A549 (cell line): ENCODE results near the gene PITPNM2. TPM values are rescaled to one million over a fixed set of nuclear protein-coding genes. Genes with fewer than 3 reads are reported as not detected.

Experiments
- ATAC-seq, 2 experiments: fragments of 200-7000 bp in 1 of 2; fragments of >200 bp in 1 of 2; cut with Nextera tagmentation in 1 of 2; cut with Tn5 transposase in 1 of 2; 3 replicates each; pipeline versions ENCODE4 v1.8.0 to v1.9.1; 2018 to 2020; ENCODE audit warnings: mild to moderate bottlenecking in 1 of 2, moderate library complexity in 1 of 2
- CTCF ChIA-PET: fragments of 300-600 bp; sonication (Branson Sonifier 250); formaldehyde crosslinking; extraction: SDS; loops from one replicate; lab custom pipeline; 2021; ENCODE audit warnings: antibody characterized with exemption, inconsistent platforms; lab: Yijun Ruan, JAX
- POLR2A ChIA-PET: fragments of 350-600 bp; formaldehyde crosslinking; extraction: SDS; loops from one replicate; lab custom pipeline; 2021; ENCODE audit warnings: antibody characterized with exemption, inconsistent platforms; lab: Yijun Ruan, JAX
- DNase-seq, 2 experiments: peaks; one replicate each; pipeline versions ENCODE4 v3.0.0 to v3.0.0-alpha.2; 2011 to 2016; ENCODE audit warnings: low read depth in 1 of 2, low spot score in 1 of 2
- FAIRE-seq: peaks from 2 replicates; lab custom pipeline; 2011; peaks lifted over from hg19 to GRCh38; lab: Jason Lieb, UNC
- H3K27ac ChIP-seq, 2 experiments: fragments of >200 bp; sonication (Bioruptor Twin); formaldehyde crosslinking; 3 replicates each; pipeline ENCODE4 v1.5.1; 2016 to 2017
- H3K4me1 ChIP-seq: fragments of >200 bp; sonication (Bioruptor Twin); formaldehyde crosslinking; 3 replicates; pipeline ENCODE4 v1.6.1; 2016
- H3K4me2 ChIP-seq: fragments of >200 bp; sonication (Bioruptor Twin); formaldehyde crosslinking; 3 replicates; pipeline ENCODE4 v1.6.1; 2016
- H3K4me3 ChIP-seq: fragments of >200 bp; sonication (Bioruptor Twin); formaldehyde crosslinking; 3 replicates; pipeline ENCODE4 v1.5.1; 2016
- H3K9me3 ChIP-seq: fragments of >200 bp; sonication (Bioruptor Twin); formaldehyde crosslinking; 3 replicates; pipeline ENCODE4 v1.6.1; 2016
- BHLHE40 ChIP-seq: IDR thresholded peaks from 2 replicates; pipeline ENCODE4 v1.6.1; 2012; ENCODE audit warnings: low read depth, low read length, inconsistent platforms
- CBX8 ChIP-seq: fragments of 200-600 bp; sonication (generic); IDR thresholded peaks from 2 replicates; pipeline ENCODE4 v1.6.1; 2016
- CTCF ChIP-seq: fragments of >200 bp; sonication (Bioruptor Twin); formaldehyde crosslinking; IDR thresholded peaks from 3 replicates; pipeline ENCODE4 v1.5.1; 2016
- EHF ChIP-seq: fragments of 250-450 bp; sonication (Bioruptor Pico); IDR thresholded peaks from 2 replicates; pipeline ENCODE4 v1.5.0; 2020; ENCODE audit warnings: mild to moderate bottlenecking
- FOSB ChIP-seq: fragments of 250-450 bp; sonication (Bioruptor Pico); IDR thresholded peaks from 2 replicates; pipeline ENCODE4 v1.5.0; 2020; ENCODE audit warnings: mild to moderate bottlenecking, moderate library complexity
- FOSL2 ChIP-seq, 2 experiments: fragments of 450-650 bp in 1 of 2; fragments of >200 bp in 1 of 2; sonication (Bioruptor Twin) in 1 of 2; formaldehyde crosslinking; IDR thresholded peaks; 2 replicates each; pipeline versions ENCODE4 v1.5.0 to v1.6.1; 2016 to 2020; ENCODE audit warnings: mild to moderate bottlenecking in 1 of 2, moderate library complexity in 1 of 2
- HEYL ChIP-seq: fragments of 250-450 bp; sonication (Bioruptor Pico); IDR thresholded peaks from 2 replicates; pipeline ENCODE4 v1.8.0; 2021; ENCODE audit warnings: mild to moderate bottlenecking, moderate library complexity
- HOXB5 ChIP-seq: fragments of 250-450 bp; sonication (Bioruptor Pico); IDR thresholded peaks from 2 replicates; pipeline ENCODE4 v1.5.0; 2020; ENCODE audit warnings: mild to moderate bottlenecking, moderate library complexity
- JUN ChIP-seq, 2 experiments: fragments of >200 bp; sonication (Bioruptor Twin); formaldehyde crosslinking; IDR thresholded peaks; 2 replicates in 1 of 2; 3 replicates in 1 of 2; pipeline ENCODE4 v1.6.1; 2016 to 2017
- MAFK ChIP-seq: fragments of 450-650 bp; IDR thresholded peaks from 2 replicates; pipeline ENCODE4 v1.6.1; 2014; ENCODE audit not compliant: partially characterized antibody
- NR3C1 ChIP-seq: fragments of >200 bp; sonication (Bioruptor Twin); formaldehyde crosslinking; IDR thresholded peaks from 3 replicates; pipeline ENCODE4 v1.6.1; 2017
- PHF8 ChIP-seq: fragments of 200-600 bp; sonication (generic); IDR thresholded peaks from 2 replicates; pipeline ENCODE4 v1.6.1; 2016; ENCODE audit warnings: low read depth, mild to moderate bottlenecking, antibody characterized with exemption, moderate library complexity, borderline replicate concordance
- POLR2A ChIP-seq: IDR thresholded peaks from 2 replicates; pipeline ENCODE4 v1.6.1; 2012; ENCODE audit warnings: mild to moderate bottlenecking, low read length
- RARB ChIP-seq: fragments of 250-450 bp; sonication (Bioruptor Pico); IDR thresholded peaks from 2 replicates; pipeline ENCODE4 v1.8.0; 2021; ENCODE audit warnings: mild to moderate bottlenecking, moderate library complexity
- RCOR1 ChIP-seq: fragments of 150-350 bp; IDR thresholded peaks from 2 replicates; pipeline ENCODE4 v1.6.1; 2014; ENCODE audit warnings: antibody characterized with exemption, low read length, low read depth
- TFCP2L1 ChIP-seq: fragments of 250-450 bp; sonication (Bioruptor Pico); IDR thresholded peaks from 2 replicates; pipeline ENCODE4 v1.5.0; 2021; ENCODE audit warnings: mild to moderate bottlenecking
- TP53 ChIP-seq: fragments of 250-450 bp; sonication (Bioruptor Pico); IDR thresholded peaks from 2 replicates; pipeline ENCODE4 v1.5.0; 2021; ENCODE audit warnings: mild to moderate bottlenecking, moderate library complexity
- USF2 ChIP-seq: fragments of 450-650 bp; IDR thresholded peaks from 2 replicates; pipeline ENCODE4 v1.6.1; 2014; ENCODE audit warnings: antibody characterized with exemption
- ZNF302 ChIP-seq: fragments of 250-450 bp; sonication (Bioruptor Pico); IDR thresholded peaks from 2 replicates; pipeline ENCODE4 v1.9.0; 2021; ENCODE audit warnings: inconsistent platforms, mild to moderate bottlenecking, moderate library complexity
- WGBS: methylation state at CpG from one replicate; pipeline ENCODE4 v1.1.6; 2017; ENCODE audit errors: missing lambda C conversion rate; 5-methylcytosine and 5-hydroxymethylcytosine counted together
- polyA plus RNA-seq, 4 experiments: library from polyadenylated mRNA; depleted of rRNA in 3 of 4; stranded (reverse); fragments of >200 nt; fragmentation: RNase III in 1 of 4; extraction: RNeasy Plus Mini Kit Qiagen cat#74134 plus additional on column Dnase treatment in 1 of 4; gene quantifications; 2 replicates in 3 of 4; 3 replicates in 1 of 4; pipeline ENCODE4 v1.2.3, GENCODE V29; 2011 to 2017
- TF ChIP-seq, protein P1 (sequence below): fragments of 250-450 bp; sonication (Bioruptor Pico); IDR thresholded peaks from 2 replicates; pipeline ENCODE4 v1.5.0; 2021; ENCODE audit warnings: mild to moderate bottlenecking, moderate library complexity, borderline replicate concordance
- TF ChIP-seq, protein P2 (sequence below): fragments of 200-600 bp; sonication (generic); IDR thresholded peaks from 2 replicates; pipeline ENCODE4 v1.6.1; 2016; ENCODE audit warnings: antibody characterized with exemption, mild to moderate bottlenecking, moderate library complexity

Gene PITPNM2
- polyA plus RNA-seq, 2 of the 4 experiments (the other 2 are of a cell fraction), result 2.6 to 13.6 TPM

GRCh38 chr12:123119808-123120207, 31.1 kb downstream of the PITPNM2 start:
- no peak for FAIRE-seq

GRCh38 chr12:123118497-123118896, 32.4 kb downstream of the PITPNM2 start:
- no peak for ATAC-seq
- no peak overlapping the region for H3K4me3 ChIP-seq
- no peaks in the 10 kb centered on the region for H3K9me3 ChIP-seq
- ChIA-PET CTCF (interaction anchor here (1.9 to 2.4 kb wide), 2 partner anchors 30 to 33 kb away, joined by 6 to 12 read pairs; partner anchors contain the start of gene PITPNM2), POLR2A (no interaction called here)
- H3K27ac ChIP-seq, result no peak overlapping the region
- peaks cover 37% of the 10 kb centered on the region for H3K4me1 ChIP-seq
- 95% methylated on average over 8 of the region's 8 CpGs for WGBS
- TF ChIP-seq RARB (CRISPR knock-in tag) (no peak), TP53 (CRISPR knock-in tag) (no peak), POLR2A (no peak)
- TF ChIP-seq, protein P1, sequence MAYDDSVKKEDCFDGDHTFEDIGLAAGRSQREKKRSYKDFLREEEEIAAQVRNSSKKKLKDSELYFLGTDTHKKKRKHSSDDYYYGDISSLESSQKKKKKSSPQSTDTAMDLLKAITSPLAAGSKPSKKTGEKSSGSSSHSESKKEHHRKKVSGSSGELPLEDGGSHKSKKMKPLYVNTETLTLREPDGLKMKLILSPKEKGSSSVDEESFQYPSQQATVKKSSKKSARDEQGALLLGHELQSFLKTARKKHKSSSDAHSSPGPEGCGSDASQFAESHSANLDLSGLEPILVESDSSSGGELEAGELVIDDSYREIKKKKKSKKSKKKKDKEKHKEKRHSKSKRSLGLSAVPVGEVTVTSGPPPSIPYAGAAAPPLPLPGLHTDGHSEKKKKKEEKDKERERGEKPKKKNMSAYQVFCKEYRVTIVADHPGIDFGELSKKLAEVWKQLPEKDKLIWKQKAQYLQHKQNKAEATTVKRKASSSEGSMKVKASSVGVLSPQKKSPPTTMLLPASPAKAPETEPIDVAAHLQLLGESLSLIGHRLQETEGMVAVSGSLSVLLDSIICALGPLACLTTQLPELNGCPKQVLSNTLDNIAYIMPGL (CRISPR knock-in tag), result no peak
- H3K4me2 ChIP-seq, result no peak overlapping the region
- no peak for DNase-seq
- no peak for FAIRE-seq

More at GRCh38 chr12:123119808-123120207, 31.1 kb downstream of the PITPNM2 start:
- DNase-seq (no peak), ATAC-seq (no peak)
- Histone ChIP-seq H3K4me3 (no peak overlapping the region), H3K27ac (peak overlapping the region in 1 of 2 experiments; percentile 77; a peak in 2 of 6 replicates), H3K4me1 (peaks cover 37% of the 10 kb centered on the region), H3K9me3 (no peaks in the 10 kb centered on the region), H3K4me2 (no peak overlapping the region)
- no peak for TF ChIP-seq MAFK
- TF ChIP-seq BHLHE40, result no peak
- no peak for TF ChIP-seq NR3C1
- TF ChIP-seq EHF (CRISPR knock-in tag), result no peak
- TF ChIP-seq CTCF, result no peak
- no peak for TF ChIP-seq PHF8
- TF ChIP-seq JUN (IDR thresholded peaks at IDR 0.05), result no peak
- WGBS, result 95% methylated on average over 7 of the region's 7 CpGs
- CTCF ChIA-PET, result interaction anchor here (0.7 kb wide), 1 partner anchor 107 kb away, joined by 3 read pairs; no protein-coding TSS in a partner anchor
- POLR2A ChIA-PET, result interaction anchor here (0.7 kb wide), 1 partner anchor 48 kb away, joined by 5 read pairs; no protein-coding TSS in a partner anchor

DNA sequence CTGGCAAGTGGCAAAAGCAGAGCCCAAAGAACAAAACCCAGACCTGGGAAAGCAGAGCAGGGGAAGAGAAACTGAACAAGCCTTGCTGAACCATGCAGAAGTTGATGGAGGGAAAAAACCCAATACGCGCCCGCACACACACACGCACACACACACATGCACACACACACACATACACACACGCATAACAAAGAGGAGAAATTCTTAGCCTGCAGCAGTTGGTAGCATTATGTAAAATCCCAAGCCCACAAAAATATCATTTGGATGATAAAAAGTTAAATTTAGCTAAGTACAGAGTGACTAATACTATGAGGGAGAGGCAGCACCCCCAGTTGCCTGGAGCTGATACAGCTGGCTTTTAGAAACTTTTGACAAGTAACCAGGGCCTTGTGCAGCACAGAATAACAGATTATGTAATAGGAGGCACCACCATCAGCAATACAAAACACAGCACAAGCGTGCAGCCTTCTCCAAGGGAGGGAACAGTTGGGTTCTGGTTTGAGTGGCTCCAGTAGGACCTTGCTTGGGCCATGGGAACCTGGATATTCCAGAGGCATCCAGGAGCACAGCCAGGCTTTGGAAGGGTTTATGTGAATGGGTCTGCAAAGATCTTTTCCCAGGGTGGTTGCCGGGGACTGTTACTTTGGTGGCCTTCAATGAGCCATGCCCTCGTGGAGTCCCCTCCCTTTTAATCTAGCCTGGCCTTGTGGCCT, 35.3 kb downstream of the PITPNM2 start:
- ChIA-PET CTCF (interaction anchor here (0.6 to 2.4 kb wide), 6 partner anchors 11 to 73 kb away, joined by 3 to 10 read pairs (median 4); partner anchors contain the start of gene PITPNM2), POLR2A (interaction anchor here (1.0 kb wide), 1 partner anchor 118 kb away, joined by 3 read pairs; the partner anchor contains the start of genes MPHOSPH9 and MTRFR)
- Histone ChIP-seq H3K4me3 (no peak overlapping the region), H3K4me1 (peaks cover 15% of the 10 kb centered on the region), H3K9me3 (no peaks in the 10 kb centered on the region), H3K4me2 (peak overlapping the region; percentile 28; the same call in 1 of the 3 replicates), H3K27ac (peak overlapping the region in 1 of 2 experiments; percentile 64; a peak in 2 of 6 replicates)
- ATAC-seq, result peak in 1 of 2 experiments; percentile 41; a peak in 2 of 6 replicates
- DNase-seq, result no peak
- no peak for FAIRE-seq
- WGBS, result 95% methylated on average over 8 of the region's 8 CpGs
- no peak for TF ChIP-seq RCOR1
- no peak for TF ChIP-seq USF2
- no peak for TF ChIP-seq FOSB
- TF ChIP-seq, protein P2, sequence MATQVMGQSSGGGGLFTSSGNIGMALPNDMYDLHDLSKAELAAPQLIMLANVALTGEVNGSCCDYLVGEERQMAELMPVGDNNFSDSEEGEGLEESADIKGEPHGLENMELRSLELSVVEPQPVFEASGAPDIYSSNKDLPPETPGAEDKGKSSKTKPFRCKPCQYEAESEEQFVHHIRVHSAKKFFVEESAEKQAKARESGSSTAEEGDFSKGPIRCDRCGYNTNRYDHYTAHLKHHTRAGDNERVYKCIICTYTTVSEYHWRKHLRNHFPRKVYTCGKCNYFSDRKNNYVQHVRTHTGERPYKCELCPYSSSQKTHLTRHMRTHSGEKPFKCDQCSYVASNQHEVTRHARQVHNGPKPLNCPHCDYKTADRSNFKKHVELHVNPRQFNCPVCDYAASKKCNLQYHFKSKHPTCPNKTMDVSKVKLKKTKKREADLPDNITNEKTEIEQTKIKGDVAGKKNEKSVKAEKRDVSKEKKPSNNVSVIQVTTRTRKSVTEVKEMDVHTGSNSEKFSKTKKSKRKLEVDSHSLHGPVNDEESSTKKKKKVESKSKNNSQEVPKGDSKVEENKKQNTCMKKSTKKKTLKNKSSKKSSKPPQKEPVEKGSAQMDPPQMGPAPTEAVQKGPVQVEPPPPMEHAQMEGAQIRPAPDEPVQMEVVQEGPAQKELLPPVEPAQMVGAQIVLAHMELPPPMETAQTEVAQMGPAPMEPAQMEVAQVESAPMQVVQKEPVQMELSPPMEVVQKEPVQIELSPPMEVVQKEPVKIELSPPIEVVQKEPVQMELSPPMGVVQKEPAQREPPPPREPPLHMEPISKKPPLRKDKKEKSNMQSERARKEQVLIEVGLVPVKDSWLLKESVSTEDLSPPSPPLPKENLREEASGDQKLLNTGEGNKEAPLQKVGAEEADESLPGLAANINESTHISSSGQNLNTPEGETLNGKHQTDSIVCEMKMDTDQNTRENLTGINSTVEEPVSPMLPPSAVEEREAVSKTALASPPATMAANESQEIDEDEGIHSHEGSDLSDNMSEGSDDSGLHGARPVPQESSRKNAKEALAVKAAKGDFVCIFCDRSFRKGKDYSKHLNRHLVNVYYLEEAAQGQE, result no peak
- TF ChIP-seq ZNF302 (CRISPR knock-in tag), result no peak
- TF ChIP-seq HOXB5 (CRISPR knock-in tag), result no peak
- TF ChIP-seq CBX8, result no peak
- TF ChIP-seq TFCP2L1, result no peak
- TF ChIP-seq FOSL2 (IDR thresholded peaks at IDR 0.05), result no peak
- no peak for TF ChIP-seq FOSL2 (CRISPR knock-in tag; IDR thresholded peaks at IDR 0.05)
- no peak for TF ChIP-seq TP53 (CRISPR knock-in tag)
- TF ChIP-seq CTCF, result no peak
- no peak for TF ChIP-seq HEYL (CRISPR knock-in tag)
